ENCODE data around the gene C19orf67.

- TF ChIP-seq POLR2A (IDR thresholded peaks at IDR 0.05) (no peak), CTCF (IDR thresholded peaks at IDR 0.05) (no peak)
These were observed 41.6 kb upstream of the C19orf67 start for GRCh38 chr19:14127176-14127575.

All from body of pancreas (tissue), 4 donors.